ENCODE data around the gene TPCN1.

Gene TPCN1

DNA sequence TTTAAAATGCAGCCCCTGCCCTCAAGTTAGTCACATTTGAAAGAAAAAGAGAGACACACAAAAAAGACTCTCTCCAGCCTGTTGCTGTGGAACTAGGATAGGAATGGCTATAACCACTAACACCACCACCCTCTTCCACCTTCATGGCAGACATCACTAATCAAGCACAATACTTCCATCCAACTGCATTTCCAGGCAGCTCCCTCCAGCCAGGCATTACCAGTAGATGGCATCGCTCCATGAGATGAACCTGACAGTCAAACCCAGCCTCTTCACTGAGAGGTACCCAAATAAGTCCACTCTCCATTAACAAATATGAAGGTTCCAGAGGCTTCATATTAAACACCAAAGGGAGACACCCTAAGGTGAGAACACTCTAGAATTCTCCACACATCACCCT is 89.2 kb downstream of the TPCN1 start:
- TF ChIP-seq, protein P1, sequence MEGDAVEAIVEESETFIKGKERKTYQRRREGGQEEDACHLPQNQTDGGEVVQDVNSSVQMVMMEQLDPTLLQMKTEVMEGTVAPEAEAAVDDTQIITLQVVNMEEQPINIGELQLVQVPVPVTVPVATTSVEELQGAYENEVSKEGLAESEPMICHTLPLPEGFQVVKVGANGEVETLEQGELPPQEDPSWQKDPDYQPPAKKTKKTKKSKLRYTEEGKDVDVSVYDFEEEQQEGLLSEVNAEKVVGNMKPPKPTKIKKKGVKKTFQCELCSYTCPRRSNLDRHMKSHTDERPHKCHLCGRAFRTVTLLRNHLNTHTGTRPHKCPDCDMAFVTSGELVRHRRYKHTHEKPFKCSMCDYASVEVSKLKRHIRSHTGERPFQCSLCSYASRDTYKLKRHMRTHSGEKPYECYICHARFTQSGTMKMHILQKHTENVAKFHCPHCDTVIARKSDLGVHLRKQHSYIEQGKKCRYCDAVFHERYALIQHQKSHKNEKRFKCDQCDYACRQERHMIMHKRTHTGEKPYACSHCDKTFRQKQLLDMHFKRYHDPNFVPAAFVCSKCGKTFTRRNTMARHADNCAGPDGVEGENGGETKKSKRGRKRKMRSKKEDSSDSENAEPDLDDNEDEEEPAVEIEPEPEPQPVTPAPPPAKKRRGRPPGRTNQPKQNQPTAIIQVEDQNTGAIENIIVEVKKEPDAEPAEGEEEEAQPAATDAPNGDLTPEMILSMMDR (IDR thresholded peaks at IDR 0.05; ENCODE audit: low read depth, low read length, missing control alignments) = peak; percentile 35
- H3K27me3 ChIP-seq (replicated peaks) = no peaks in the 10 kb centered on the region
- in situ Hi-C loops (cut with HindIII; ENCODE audit: low pct_ligation_motif_present, low sequenced_read_pairs) = no loop called here
- H3K27ac ChIP-seq = no peak overlapping the region
- no peak overlapping the region for H3K4me3 ChIP-seq (ENCODE audit: low read depth, low read length)
- no peak for DNase-seq
- H3K36me3 ChIP-seq (replicated peaks) = no peaks in the 10 kb centered on the region

DNA sequence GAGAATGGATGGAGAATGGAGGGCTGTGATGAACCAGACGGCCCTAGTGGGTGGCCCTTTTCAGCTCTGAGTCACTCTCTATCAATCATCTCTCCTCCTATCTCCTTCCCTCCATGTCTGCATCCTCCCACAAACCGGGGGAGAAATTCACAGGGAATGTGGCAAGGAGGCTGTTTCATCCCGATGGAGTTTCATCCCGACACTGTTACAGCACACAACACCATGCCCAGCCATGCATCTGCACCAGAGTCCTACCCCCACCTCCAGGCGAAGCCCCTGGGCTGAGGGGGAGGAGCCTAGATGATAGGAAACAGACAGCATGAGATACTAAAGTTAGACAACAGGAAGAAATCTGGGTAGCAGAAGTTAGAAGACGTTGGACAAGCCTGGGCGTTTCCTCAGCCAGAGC is 92.9 kb downstream of the TPCN1 start:
- no peak for DNase-seq
- H3K27me3 ChIP-seq (replicated peaks) = no peaks in the 10 kb centered on the region
- TF ChIP-seq, protein P1 (IDR thresholded peaks at IDR 0.05; ENCODE audit: low read depth, low read length, missing control alignments) = no peak
- in situ Hi-C loops (cut with HindIII; ENCODE audit: low pct_ligation_motif_present, low sequenced_read_pairs) = no loop called here
- H3K27ac ChIP-seq = no peak overlapping the region
- H3K36me3 ChIP-seq (replicated peaks) = peaks cover 3% of the 10 kb centered on the region
- no peak overlapping the region for H3K4me3 ChIP-seq (ENCODE audit: low read depth, low read length)

DNA sequence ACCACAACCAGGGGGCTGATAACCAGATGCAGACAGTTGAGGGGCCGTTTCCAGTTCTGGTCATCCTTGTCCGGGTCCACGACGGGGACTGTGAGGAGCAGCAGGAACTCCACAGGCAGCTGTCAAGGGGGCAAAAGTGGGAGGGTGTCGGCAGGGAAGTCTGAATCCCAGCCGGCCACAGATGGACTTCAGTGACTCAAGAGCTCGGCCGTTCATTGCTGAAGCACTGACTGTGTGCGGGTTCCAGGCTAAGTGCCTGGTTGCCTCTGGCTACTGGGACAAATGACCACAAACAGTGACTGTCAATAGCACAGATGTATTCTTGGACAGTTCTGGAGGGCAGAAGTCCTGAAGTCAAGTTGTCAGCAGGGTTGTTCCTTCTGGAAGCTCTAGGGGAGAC is 94.1 kb downstream of the TPCN1 start:
- DNase-seq = no peak
- in situ Hi-C loops (cut with HindIII; ENCODE audit: low pct_ligation_motif_present, low sequenced_read_pairs) = no loop called here
- no peak overlapping the region for H3K4me3 ChIP-seq (ENCODE audit: low read depth, low read length)
- TF ChIP-seq, protein P1 (IDR thresholded peaks at IDR 0.05; ENCODE audit: low read depth, low read length, missing control alignments) = no peak
- peaks cover 3% of the 10 kb centered on the region for H3K36me3 ChIP-seq (replicated peaks)
- no peak overlapping the region for H3K27ac ChIP-seq
- no peaks in the 10 kb centered on the region for H3K27me3 ChIP-seq (replicated peaks)

DNA sequence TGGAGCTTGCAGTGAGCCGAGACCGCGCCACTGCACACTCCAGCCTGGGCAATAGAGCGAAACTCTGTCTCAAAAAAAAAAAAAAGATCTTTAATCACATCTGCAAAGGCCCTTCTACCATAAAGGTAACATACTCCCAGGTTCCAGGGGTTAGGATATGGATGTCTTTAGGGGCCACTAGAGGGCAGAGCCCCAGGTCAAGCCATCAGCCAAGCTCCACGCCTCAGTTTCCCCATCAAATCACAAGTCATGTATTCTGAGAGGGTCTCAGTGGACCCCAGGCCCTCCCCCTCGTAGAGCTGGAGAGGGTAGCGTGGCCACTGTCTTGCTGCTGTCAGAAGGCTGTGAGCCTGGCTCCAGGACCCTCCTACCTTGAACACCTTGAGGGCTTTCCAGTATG is 94.9 kb downstream of the TPCN1 start:
- no peaks in the 10 kb centered on the region for H3K27me3 ChIP-seq (replicated peaks)
- peaks cover 6% of the 10 kb centered on the region for H3K36me3 ChIP-seq (replicated peaks)
- DNase-seq = no peak
- TF ChIP-seq, protein P1 (IDR thresholded peaks at IDR 0.05; ENCODE audit: low read depth, low read length, missing control alignments) = peak; percentile 28
- H3K27ac ChIP-seq = no peak overlapping the region
- in situ Hi-C loops (cut with HindIII; ENCODE audit: low pct_ligation_motif_present, low sequenced_read_pairs) = no loop called here
- H3K4me3 ChIP-seq (ENCODE audit: low read depth, low read length) = no peak overlapping the region

DNA sequence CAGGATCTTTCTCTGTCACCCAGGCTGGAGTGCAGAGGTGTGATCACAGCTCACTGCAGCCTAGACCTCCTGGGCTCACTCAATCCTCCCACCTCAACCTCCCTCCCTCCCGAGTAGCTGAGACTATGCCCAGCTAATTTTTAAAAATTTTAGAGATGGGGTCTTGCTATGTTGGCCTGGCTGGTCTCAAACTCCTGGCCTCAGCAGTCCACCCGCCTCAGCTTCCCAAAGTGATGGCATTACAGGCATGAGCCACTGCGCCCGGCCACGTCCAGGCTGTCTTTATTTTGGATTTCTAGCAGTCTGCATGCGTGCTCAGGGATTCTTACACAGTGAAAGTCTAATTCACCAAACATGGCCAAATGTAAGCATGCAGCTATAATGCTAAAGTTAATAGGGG is 95.9 kb downstream of the TPCN1 start:
- Histone ChIP-seq H3K36me3 (replicated peaks) (peaks cover 6% of the 10 kb centered on the region), H3K27ac (no peak overlapping the region), H3K4me3 (ENCODE audit: low read depth, low read length) (no peak overlapping the region), H3K27me3 (replicated peaks) (no peaks in the 10 kb centered on the region)
- TF ChIP-seq, protein P1 (IDR thresholded peaks at IDR 0.05; ENCODE audit: low read depth, low read length, missing control alignments) = no peak
- in situ Hi-C loops (cut with HindIII; ENCODE audit: low pct_ligation_motif_present, low sequenced_read_pairs) = no loop called here
- no peak for DNase-seq

DNA sequence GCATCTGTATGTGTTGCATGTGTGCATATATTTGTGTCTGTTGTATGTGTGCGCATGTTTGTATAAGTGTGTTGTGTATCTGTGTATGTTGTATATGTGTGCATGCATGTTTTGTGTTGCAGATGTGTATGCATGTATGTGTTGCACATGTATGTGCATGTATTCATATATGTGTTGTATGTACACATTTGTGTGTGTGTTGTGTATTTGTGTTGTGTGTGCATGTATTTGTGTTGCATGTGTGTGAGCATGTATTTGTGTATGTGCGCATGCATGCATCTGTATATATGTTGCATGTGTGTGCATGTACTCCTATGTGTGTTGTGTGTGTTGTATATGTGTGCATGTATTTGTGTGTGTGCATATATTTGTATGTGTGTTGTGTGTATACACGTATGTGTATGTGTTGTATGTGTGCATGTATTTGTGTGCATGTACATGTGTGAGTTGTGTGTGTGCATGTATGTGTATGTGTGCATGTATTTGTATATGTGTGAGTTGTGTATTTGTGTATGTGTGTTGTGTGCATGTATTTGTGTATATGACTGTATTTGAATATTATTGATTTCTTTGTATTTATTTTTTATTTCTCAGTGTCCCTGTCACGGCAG is 96.9 kb downstream of the TPCN1 start:
- H3K4me3 ChIP-seq (ENCODE audit: low read depth, low read length) = no peak overlapping the region
- in situ Hi-C loops (cut with HindIII; ENCODE audit: low pct_ligation_motif_present, low sequenced_read_pairs) = no loop called here

More for the DNA sequence above, 96.9 kb downstream of the TPCN1 start:
- DNase-seq = no peak
- TF ChIP-seq, protein P1 (IDR thresholded peaks at IDR 0.05; ENCODE audit: low read depth, low read length, missing control alignments) = no peak
- Histone ChIP-seq H3K27ac (no peak overlapping the region), H3K36me3 (replicated peaks) (peaks cover 6% of the 10 kb centered on the region), H3K27me3 (replicated peaks) (no peaks in the 10 kb centered on the region)
